ENCODE results near the gene PLCG2.
"Not testable (repeated sequence)": the region's sequence is repeated elsewhere in the genome, so short reads cannot be mapped to it uniquely, and the experiment has no call there.

PLCG2 gene

GRCh38 chr16:81754858-81755257 is 24.2 kb upstream of the PLCG2 start:
- DNase-seq (ENCODE audit: low read depth in 1 of 2, low spot score in 1 of 2): no peak

DNA sequence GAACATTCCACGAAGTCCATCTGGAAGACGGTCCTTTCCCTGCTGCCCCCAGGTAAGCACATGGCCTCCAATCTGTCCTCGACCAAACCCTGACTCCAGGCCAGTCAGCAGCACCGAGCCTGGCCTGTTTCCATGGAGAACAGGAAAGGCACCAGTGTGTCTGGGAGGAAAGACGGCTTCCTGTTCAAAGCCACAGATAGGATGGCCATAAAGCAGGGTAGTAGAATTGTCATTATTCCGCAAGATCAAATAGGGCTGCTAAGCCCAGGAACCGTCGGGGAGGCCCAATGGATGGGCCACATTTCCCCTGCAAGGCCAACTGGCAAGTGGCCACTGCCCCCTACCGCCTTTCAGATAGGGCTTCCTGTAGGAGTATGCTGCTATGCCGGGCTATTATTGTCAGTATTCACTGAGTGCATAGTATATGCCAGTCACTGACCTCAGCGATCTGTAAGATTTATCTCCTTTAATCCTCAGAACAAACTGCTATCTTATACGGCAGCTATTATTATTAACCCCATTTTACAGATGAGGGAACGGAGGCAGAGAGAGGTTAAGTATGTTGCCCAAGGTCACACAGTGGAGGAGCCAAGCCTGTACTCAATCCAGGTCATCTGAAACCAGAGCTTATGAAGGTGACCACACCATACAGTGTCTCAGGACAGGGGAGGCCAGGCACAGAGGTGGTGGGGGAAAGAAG is 23.0 kb upstream of the PLCG2 start:
- DNase-seq (ENCODE audit: low read depth in 1 of 2, low spot score in 1 of 2): no peak

- DNase-seq (ENCODE audit: low read depth in 1 of 2, low spot score in 1 of 2): no peak
Measured at GRCh38 chr16:81756615-81757356, 22.3 kb upstream of the PLCG2 start.

DNA sequence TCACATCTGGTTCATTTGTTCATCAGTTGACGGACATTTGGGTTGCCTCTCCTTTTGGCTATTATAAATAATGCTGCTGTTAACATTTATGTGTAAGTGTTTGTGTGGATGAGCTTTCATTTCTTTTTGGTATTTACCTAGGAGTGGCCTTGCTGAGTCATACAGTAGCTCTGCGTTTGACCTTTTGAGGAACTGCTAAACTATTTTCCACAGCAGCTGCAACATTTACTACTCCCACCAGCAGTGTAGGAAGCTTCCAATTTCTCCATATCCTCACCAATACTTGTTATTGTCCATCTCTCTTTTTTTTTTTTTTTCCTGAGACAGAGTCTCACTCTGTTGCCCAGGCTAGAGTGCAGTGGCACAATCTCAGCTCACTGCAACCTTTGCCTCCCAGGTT is 20.7 kb upstream of the PLCG2 start:
- no peak for DNase-seq (ENCODE audit: low read depth in 1 of 2, low spot score in 1 of 2)

DNA sequence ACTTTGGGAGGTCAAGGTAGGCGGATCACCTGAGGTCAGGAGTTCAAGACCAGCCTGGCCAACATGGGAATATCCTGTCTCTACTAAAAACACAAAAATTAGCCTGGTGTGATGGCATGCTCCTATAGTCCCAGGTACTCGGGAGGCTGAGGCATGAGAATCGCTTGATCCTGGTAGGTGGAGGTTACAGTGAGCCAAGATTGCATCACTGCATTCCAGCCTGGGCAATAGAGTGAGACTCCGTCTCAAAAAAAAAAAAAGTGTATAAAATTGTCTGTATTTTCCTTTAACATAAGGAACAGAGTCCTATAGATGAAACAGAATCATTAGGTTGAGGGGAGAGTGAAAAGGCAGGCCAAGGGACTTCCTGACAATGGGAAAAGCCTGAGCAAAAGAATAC is 16.8 kb upstream of the PLCG2 start:
- DNase-seq (ENCODE audit: low read depth in 1 of 2, low spot score in 1 of 2): not testable (repeated sequence)

DNA sequence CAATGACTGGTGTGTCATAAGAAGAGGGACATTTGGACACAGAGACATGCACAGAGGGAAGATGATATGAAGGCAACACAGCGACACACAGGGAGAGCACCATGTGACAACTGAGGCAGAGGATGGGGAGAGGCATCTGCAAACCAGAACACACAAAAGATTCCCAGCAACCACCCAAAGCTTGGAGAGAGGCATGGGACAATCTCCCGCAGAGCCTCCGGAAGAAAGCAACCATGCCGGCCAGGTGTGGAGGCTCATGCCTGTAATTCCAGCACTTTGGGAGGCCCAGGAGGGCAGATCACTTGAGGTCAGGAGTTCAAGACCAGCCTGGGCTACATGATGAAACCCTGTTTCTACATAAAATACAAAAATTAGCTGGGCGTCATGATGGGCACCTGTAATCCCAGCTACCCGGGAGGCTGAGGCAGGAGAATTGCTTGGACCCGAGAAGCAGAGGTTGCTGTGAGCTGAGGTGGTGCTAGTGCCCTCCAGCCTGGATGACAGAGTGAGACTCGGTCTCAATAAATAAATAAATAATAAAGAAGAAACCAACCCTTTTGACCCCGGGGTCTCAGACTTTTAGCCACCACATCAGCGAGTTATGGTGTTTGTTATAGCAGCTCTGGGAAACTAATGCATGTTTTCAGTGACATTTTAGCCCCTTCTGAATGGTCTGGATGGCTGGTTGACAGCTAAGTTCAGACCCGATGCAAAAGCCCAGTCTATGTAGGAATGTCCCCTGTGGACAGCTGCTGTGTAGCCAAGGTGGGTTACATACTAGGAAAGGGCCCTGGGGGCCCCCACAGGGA is 13.8 kb upstream of the PLCG2 start:
- DNase-seq (ENCODE audit: low read depth in 1 of 2, low spot score in 1 of 2): no peak

DNA sequence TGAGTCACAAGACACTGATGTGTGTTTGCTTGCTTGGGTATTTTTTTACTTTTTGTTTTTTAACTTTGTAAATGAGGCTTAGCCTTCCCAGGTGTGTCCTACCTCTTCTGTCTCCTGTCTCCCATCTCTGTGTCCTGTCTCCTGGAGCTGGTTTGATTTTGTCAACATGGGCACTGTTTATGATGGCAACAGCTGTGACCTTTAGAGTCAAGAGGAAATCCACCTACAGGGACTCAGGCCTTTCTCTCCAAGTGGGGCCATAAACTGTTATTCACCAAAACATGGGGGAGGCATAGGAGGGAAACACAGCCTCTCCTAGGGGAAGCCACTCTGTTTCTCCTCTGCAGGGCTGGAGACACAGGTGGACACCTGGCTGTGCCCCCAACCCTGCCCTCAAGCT is 13.1 kb upstream of the PLCG2 start:
- no peak for DNase-seq (ENCODE audit: low read depth in 1 of 2, low spot score in 1 of 2)

DNA sequence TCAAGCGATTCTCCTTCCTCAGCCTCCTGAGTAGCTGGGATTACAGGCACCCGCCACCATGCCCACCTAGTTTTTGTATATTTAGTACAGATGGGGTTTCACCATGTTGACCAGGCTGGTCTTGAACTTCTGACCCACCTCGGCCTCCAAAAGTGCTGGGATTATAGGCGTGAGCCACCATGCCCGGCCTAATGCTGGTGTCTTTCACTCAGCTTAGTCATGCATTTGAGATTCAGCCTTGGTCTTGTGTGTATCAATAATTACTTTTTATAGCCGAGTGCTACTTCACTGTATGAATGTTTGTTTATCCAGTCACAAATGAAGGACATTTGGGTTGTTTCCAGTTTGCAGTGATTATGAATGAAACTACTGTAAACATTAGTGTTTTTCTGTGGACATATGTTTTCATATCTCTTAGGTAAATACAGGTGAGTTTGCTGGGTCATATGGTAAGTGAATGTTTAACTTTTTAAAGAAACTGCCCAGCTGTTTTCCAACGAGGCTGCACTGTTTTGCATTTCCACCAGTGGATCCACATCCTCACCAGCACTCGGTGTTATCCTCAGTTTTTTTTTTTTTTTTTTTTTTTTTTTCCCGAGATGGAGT is 11.0 kb upstream of the PLCG2 start:
- no peak for DNase-seq (ENCODE audit: low read depth in 1 of 2, low spot score in 1 of 2)

DNA sequence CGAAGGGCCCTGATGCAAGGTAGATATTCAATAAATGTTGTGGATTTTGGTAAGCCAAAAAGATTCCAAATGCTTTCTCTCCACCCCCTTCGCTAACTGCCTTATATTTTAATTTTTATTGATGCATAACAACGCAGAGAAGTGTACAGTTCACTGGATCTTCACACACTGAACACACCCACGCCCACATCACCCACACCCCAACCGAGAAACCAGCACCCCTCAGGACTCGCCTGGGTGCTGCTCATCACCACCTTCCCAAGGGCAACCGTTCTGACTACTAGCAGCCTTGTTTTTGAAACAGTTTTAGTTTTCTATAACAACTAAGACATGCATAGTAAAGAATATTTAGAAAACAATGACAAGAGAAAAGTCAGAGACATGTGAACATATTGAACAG is 9.1 kb upstream of the PLCG2 start:
- no peak for DNase-seq (ENCODE audit: low read depth in 1 of 2, low spot score in 1 of 2)

DNA sequence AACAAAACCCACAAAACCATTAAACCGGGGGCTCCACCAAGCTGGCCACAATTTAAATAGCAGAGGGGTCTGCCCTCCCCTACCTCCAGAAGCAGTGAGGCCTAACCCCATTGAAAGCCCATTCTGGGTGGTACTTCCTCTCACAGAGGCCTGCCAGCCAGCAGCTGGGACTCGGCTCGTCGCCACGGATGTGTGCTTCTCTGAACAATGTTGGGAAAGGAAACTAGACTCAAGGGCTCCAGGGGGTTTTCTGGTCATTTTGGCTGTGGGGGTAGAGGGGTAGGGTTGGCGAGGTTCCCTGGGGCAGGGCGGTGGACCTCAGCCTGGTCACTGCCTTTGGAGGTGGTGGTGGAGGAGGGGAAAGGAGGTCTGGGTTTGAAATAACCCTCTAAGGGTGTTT is 4.7 kb upstream of the PLCG2 start:
- no peak for DNase-seq (ENCODE audit: low read depth in 1 of 2, low spot score in 1 of 2)

DNA sequence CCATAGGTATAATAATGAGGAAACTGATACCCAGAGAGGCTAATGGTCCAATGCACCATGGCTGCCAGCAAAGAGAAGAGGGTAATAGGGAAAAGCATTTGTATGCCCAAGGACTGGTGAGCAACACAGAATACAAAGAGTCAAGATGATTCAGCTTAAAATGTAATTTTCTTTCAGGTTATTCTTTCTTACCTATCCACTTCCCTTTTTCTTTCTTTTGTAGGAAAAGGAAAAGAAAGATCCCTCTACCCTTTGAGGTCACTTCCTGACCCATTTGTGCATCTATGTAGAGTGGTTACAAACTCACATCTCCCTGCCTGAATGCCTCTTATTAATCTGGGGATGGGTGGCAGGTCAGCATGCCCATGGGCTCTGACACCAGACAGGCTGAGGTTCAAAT is 3.5 kb upstream of the PLCG2 start:
- no peak for DNase-seq (ENCODE audit: low read depth in 1 of 2, low spot score in 1 of 2)

GRCh38 chr16:81778231-81778630 is 860 bp upstream of the PLCG2 start:
- DNase-seq (ENCODE audit: low read depth in 1 of 2, low spot score in 1 of 2): no peak

DNA sequence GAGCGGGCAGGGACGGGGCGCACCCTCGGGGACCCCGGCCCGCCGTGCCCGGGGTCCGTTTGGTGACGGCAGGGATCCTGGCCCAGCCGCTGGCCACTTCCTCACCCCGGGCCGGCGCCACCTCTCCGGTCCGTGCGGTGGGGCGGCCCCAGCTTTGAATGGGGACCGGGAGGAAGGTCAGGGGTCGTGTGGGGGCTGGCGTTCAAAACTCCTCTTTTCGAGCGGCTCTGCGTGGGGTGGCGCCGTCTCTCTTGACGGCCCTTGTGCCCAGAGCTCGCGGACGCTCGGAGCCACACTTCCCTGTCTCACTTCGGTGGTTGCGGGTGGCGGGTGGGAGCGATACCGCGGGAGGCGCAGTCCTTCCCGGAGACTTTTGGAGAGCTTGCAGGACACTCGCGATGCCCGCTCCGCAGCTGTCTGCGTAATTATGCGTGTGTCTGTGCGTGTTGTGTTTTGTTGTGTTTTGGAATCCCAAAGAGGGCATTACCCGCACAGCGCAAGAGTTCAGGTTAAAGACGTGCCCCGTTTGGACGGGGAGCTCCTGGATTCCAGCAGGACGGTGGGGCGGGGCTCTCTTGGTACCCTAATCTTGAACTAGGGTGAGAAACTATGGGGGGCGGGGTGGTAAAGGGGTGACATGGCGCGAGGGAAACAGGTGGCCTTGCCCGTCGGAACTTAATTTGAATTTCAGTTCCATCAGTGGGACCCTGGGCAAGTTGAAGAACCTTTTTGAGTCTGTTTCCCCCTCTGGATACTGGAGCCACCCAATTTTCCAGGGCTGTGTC is 637 bp downstream of the PLCG2 start:
- DNase-seq (ENCODE audit: low read depth in 1 of 2, low spot score in 1 of 2): no peak

DNA sequence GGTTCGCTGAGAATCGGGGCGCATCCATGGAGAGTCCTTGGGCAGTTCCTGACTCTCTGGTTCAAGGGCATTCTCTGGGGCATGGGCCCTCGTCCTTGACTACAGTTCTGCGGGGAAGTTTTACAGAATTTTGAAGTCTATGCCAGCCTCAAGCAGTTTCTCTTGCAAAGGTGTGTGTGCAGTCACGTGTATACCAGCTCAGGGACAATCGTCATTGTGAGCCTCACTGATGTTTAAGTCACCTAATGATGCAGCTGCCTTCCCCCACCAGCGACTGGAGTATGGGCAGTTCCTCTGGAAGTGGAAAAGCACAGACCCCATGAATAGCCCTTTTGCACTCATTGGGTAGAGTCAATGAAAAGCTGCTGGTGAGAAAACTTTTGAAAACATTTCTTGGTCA is 1.3 kb downstream of the PLCG2 start:
- no peak for DNase-seq (ENCODE audit: low read depth in 1 of 2, low spot score in 1 of 2)

- DNase-seq (ENCODE audit: low read depth in 1 of 2, low spot score in 1 of 2): no peak
Measured at GRCh38 chr16:81782236-81782635, 3.1 kb downstream of the PLCG2 start.

DNA sequence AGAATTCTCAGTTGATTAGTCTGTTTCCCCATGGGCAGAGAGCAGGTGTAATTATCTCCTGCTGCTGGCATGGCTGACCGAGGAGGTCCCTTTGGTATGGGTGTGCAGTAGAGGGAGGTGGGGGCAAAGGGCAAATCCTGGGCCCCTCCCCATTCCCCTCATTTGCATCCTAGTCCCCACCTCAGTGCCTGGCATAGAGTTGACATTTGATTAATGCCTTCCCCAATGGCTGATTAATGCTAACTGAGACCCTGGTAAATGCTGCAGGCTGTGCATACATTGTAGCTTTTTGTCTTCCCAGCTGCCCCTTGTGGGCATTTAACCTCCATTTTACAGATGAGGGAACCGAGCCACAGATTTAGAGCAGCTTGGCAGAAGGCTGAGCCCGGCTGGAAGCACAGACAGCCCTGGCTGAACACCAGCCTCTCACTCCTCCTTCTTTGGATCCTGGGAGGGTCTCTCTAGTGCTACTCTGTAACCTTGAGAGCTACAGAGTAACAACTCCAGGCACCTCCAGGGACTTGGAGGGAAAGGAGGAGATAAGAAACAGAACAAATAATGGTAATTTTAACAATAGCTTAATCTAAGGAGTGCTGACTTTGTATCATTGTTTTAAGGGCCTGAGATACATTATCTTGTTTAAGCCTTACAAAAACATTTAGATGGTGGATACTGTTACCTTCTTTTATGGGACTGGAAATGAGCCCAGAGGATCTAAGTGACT is 5.1 kb downstream of the PLCG2 start:
- DNase-seq (ENCODE audit: low read depth in 1 of 2, low spot score in 1 of 2): no peak

GRCh38 chr16:81785138-81785924 is 6.2 kb downstream of the PLCG2 start:
- DNase-seq (ENCODE audit: low read depth in 1 of 2, low spot score in 1 of 2): no peak

GRCh38 chr16:81786321-81786720 is 7.2 kb downstream of the PLCG2 start:
- DNase-seq (ENCODE audit: low read depth in 1 of 2, low spot score in 1 of 2): no peak

DNA sequence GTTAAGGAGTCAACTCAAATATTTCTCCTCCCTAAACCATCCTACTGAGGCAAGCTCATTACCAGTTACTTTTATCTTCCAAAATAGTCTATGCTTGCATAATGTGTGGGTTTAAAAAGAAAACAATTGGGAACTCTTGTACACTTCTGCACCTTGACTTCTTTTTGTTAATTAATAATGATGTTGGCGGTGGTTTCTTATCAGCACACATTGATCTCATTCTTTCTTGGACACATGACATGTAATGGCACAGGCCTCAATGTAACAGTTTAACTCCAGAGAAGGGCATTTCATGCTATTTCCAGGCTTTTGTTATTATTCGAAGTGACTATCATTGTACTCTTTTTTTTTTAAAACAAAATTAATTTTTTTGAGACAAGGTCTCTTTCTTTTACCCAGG is 7.8 kb downstream of the PLCG2 start:
- DNase-seq (ENCODE audit: low read depth in 1 of 2, low spot score in 1 of 2): no peak
